Gastrocnemius medialis (tissue), 4 donors: ENCODE data around the gene DCTN3. TPM values are rescaled to one million over a fixed set of nuclear protein-coding genes. Genes with fewer than 3 reads are reported as not detected.
A peak's percentile ranks its signal among the peaks of the same experiment; 100 is the strongest.

Experiments
- ATAC-seq, 2 donors: fragments of 150-250 bp; one replicate each; pipeline ENCODE4 v1.9.1; 2016
- DNase-seq, 2 donors: peaks; one replicate each; pipeline ENCODE4 v3.0.0-alpha.2; 2019
- H3K27ac ChIP-seq, 4 donors: fragments of 200-600 bp; sonication (generic); 1 replicate in 1 of 4; 2 replicates in 3 of 4; pipeline ENCODE4 v1.5.1; 2016 to 2018; ENCODE audit warnings: mild to moderate bottlenecking in 2 of 4, moderate library complexity in 1 of 4
- H3K27me3 ChIP-seq, 3 donors: fragments of 200-600 bp; sonication (generic) in 2 of 3; 1 replicate in 1 of 3; 2 replicates in 2 of 3; pipeline versions ENCODE4 v1.5.1 to v1.6.0; 2016 to 2019; ENCODE audit warnings: mild to moderate bottlenecking in 1 of 3, moderate library complexity in 1 of 3
- H3K36me3 ChIP-seq, 2 donors: fragments of 200-600 bp; sonication (generic) in 1 of 2; one replicate each; pipeline ENCODE4 v1.5.1; 2017 to 2018
- H3K4me1 ChIP-seq, 2 donors: fragments of 200-600 bp; sonication (generic) in 1 of 2; one replicate each; pipeline ENCODE4 v1.5.1; 2016 to 2017; ENCODE audit warnings: mild to moderate bottlenecking in 2 of 2
- H3K4me3 ChIP-seq, 4 donors: fragments of 200-600 bp; sonication (generic) in 3 of 4; 1 replicate in 1 of 4; 2 replicates in 3 of 4; pipeline ENCODE4 v1.5.1; 2016 to 2019; ENCODE audit warnings: mild to moderate bottlenecking in 2 of 4
- H3K9me3 ChIP-seq, 3 donors: fragments of 200-600 bp; sonication (generic) in 2 of 3; 1 replicate in 1 of 3; 2 replicates in 2 of 3; pipeline ENCODE4 v1.5.1; 2016 to 2019
- CTCF ChIP-seq, 5 experiments: fragments of 450-650 bp in 3 of 5; fragments of 200-600 bp in 2 of 5; sonication (generic) in 2 of 5; IDR thresholded peaks in 4 of 5; conservative IDR thresholded peaks in 1 of 5; 1 replicate in 4 of 5; 2 replicates in 1 of 5; pipeline ENCODE4 v1.5.1; 2016 to 2019; ENCODE audit warnings: antibody characterized with exemption in 5 of 5, mild to moderate bottlenecking in 3 of 5, moderate library complexity in 3 of 5
- POLR2A ChIP-seq, 2 donors: fragments of 450-650 bp; IDR thresholded peaks; one replicate each; pipeline ENCODE4 v1.6.1; 2017; ENCODE audit warnings: antibody characterized with exemption in 2 of 2, mild to moderate bottlenecking in 2 of 2, moderate library complexity in 2 of 2
- in situ Hi-C, 4 donors: fragments of 200-750 bp; cut with MboI; loops; one replicate each; pipeline versions ENCODE4 v1.15.0 to v1.8.0; 2017; ENCODE audit warnings: low sequenced_read_pairs in 4 of 4
- intact Hi-C: fragments of 100-400 bp; cut with DNase I; formaldehyde crosslinking; loops from one replicate; pipeline ENCODE4 v1.15.1; 2023; ENCODE audit warnings: low total_unique reads
- total RNA-seq, 4 donors: library from RNA; depleted of rRNA; stranded (reverse); fragments of >200 nt; gene quantifications; one replicate each; pipeline versions ENCODE4 v1.1.0 to v1.2.3, GENCODE V29; 2016

DCTN3 gene
- total RNA-seq, 4 donors from 2014 or later: 62.8 to 174 (median 105) TPM

GRCh38 chr9:34594177-34594576 lies 26.1 kb downstream of the DCTN3 start:
- TF ChIP-seq CTCF (IDR thresholded peaks at IDR 0.05 in 4 of 5, conservative IDR thresholded peaks at IDR 0.05 in 1 of 5) (peak in 1 of 5 experiments; percentile 19), POLR2A (IDR thresholded peaks at IDR 0.05) (no peak)
- peak in 1 of 2 donors; percentile 36 for DNase-seq
- no peaks in the 10 kb centered on the region for H3K27me3 ChIP-seq
- no peak overlapping the region for H3K4me3 ChIP-seq
- peaks cover 67 to 76% of the 10 kb centered on the region in 2 donors for H3K4me1 ChIP-seq
- intact Hi-C loops: loop anchor here (5.0 to 10.0 kb wide), 2 partner anchors 192 to 339 kb away; no protein-coding TSS in a partner anchor
- H3K27ac ChIP-seq: peak overlapping the region; percentile 82 to 93 (median 86)
- ATAC-seq: no peak
- no peaks in the 10 kb centered on the region for H3K9me3 ChIP-seq
- no peaks in the 10 kb centered on the region for H3K36me3 ChIP-seq
- in situ Hi-C loops: no loop called here

- Histone ChIP-seq H3K27me3 (no peaks in the 10 kb centered on the region), H3K4me1 (peaks cover 70 to 76% of the 10 kb centered on the region in 2 donors), H3K27ac (peak overlapping the region; percentile 82 to 93 (median 86)), H3K9me3 (no peaks in the 10 kb centered on the region), H3K36me3 (no peaks in the 10 kb centered on the region), H3K4me3 (peak overlapping the region in 3 of 4 donors; percentile 2 to 18 (median 2))
- peak; percentile 28 to 33 for ATAC-seq
- peak; percentile 85 to 94 for DNase-seq
- in situ Hi-C loops (no loop called here), intact Hi-C loops (loop anchor here (1.0 to 10.0 kb wide), 3 partner anchors 34 to 338 kb away; no protein-coding TSS in a partner anchor)
- peak in 1 of 2 donors; percentile 15 for TF ChIP-seq POLR2A (IDR thresholded peaks at IDR 0.05)
- no peak for TF ChIP-seq CTCF (IDR thresholded peaks at IDR 0.05 in 4 of 5, conservative IDR thresholded peaks at IDR 0.05 in 1 of 5)
Measured at GRCh38 chr9:34592895-34593601, 27.2 kb downstream of the DCTN3 start.

GRCh38 chr9:34591917-34592866 lies 28.1 kb downstream of the DCTN3 start:
- peak in 1 of 2 donors; percentile 0 for ATAC-seq
- Histone ChIP-seq H3K4me3 (no peak overlapping the region), H3K36me3 (no peaks in the 10 kb centered on the region), H3K27ac (peak overlapping the region; percentile 82 to 93 (median 86)), H3K4me1 (peaks cover 66 to 67% of the 10 kb centered on the region in 2 donors), H3K27me3 (no peaks in the 10 kb centered on the region), H3K9me3 (no peaks in the 10 kb centered on the region)
- TF ChIP-seq CTCF (IDR thresholded peaks at IDR 0.05 in 4 of 5, conservative IDR thresholded peaks at IDR 0.05 in 1 of 5): peak in 2 of 5 experiments; percentile 33 to 42
- no peak for TF ChIP-seq POLR2A (IDR thresholded peaks at IDR 0.05)
- in situ Hi-C loops: no loop called here
- DNase-seq: no peak
- intact Hi-C loops: loop anchor here (1.0 to 10.0 kb wide), 5 partner anchors 44 to 337 kb away; partner anchors contain the start of genes KIF24 and NUDT2

GRCh38 chr9:34591248-34591916 lies 28.9 kb downstream of the DCTN3 start:
- in situ Hi-C loops: no loop called here
- H3K4me1 ChIP-seq: peaks cover 58 to 66% of the 10 kb centered on the region in 2 donors

More at GRCh38 chr9:34591248-34591916, 28.9 kb downstream of the DCTN3 start:
- H3K27ac ChIP-seq: peak overlapping the region; percentile 82 to 93 (median 86)
- peak overlapping the region; percentile 49 to 82 (median 68) for H3K4me3 ChIP-seq
- no peaks in the 10 kb centered on the region for H3K9me3 ChIP-seq
- TF ChIP-seq CTCF (IDR thresholded peaks at IDR 0.05 in 4 of 5, conservative IDR thresholded peaks at IDR 0.05 in 1 of 5) (peak; percentile 94 to 98 (median 97)), POLR2A (IDR thresholded peaks at IDR 0.05) (no peak)
- ATAC-seq (peak; percentile 37 to 42), DNase-seq (peak; percentile 84 to 87)
- intact Hi-C loops: loop anchor here (1.0 to 10.0 kb wide), 5 partner anchors 43 to 337 kb away; partner anchors contain the start of genes KIF24 and NUDT2
- no peaks in the 10 kb centered on the region for H3K27me3 ChIP-seq
- H3K36me3 ChIP-seq: no peaks in the 10 kb centered on the region
